ENCODE data around the gene GSTK1. TPM values are rescaled to one million over a fixed set of nuclear protein-coding genes. Genes with fewer than 3 reads are reported as not detected.

GSTK1 gene
- total and polyA plus RNA-seq, 4 donors = 98.9 to 253 (median 187) TPM

- Histone ChIP-seq H3K9me3 (ENCODE audit: control insufficient read depth in 4 of 4, low read length in 3 of 4) (no peaks in the 10 kb centered on the region), H3K4me3 (ENCODE audit: low read depth in 1 of 3, low read length in 3 of 3) (no peak overlapping the region), H3K27me3 (ENCODE audit: control insufficient read depth in 4 of 4, insufficient read depth in 4 of 4, low read length in 3 of 4) (no peaks in the 10 kb centered on the region), H3K4me1 (ENCODE audit: control insufficient read depth in 4 of 4, insufficient read depth in 4 of 4, low read length in 3 of 4) (no peaks in the 10 kb centered on the region), H3K27ac (ENCODE audit: low read depth in 1 of 2, low read length in 2 of 2) (no peak overlapping the region), H3K36me3 (ENCODE audit: control insufficient read depth in 4 of 4, insufficient read depth in 3 of 4, low read depth in 1 of 4, low read length in 3 of 4) (no peaks in the 10 kb centered on the region), H3K9ac (ENCODE audit: low read depth in 1 of 2, low read length in 2 of 2) (no peak overlapping the region)
- DNase-seq (ENCODE audit: low spot score) = no peak
- WGBS = 66% methylated on average over 9 of the region's 9 CpGs
- TF ChIP-seq NR2F2 (IDR thresholded peaks at IDR 0.05) (no peak), HNF4G (IDR thresholded peaks at IDR 0.05) (no peak), RXRA (IDR thresholded peaks at IDR 0.05) (no peak), JUND (IDR thresholded peaks at IDR 0.05) (no peak), HNF4A (conservative IDR thresholded peaks at IDR 0.05) (no peak), FOXA1 (IDR thresholded peaks at IDR 0.05) (no peak), YY1 (IDR thresholded peaks at IDR 0.05) (no peak), FOXA2 (IDR thresholded peaks at IDR 0.05) (no peak), EGR1 (IDR thresholded peaks at IDR 0.05; ENCODE audit: low read depth in 2 of 2) (no peak)
- TF ChIP-seq, protein P1, sequence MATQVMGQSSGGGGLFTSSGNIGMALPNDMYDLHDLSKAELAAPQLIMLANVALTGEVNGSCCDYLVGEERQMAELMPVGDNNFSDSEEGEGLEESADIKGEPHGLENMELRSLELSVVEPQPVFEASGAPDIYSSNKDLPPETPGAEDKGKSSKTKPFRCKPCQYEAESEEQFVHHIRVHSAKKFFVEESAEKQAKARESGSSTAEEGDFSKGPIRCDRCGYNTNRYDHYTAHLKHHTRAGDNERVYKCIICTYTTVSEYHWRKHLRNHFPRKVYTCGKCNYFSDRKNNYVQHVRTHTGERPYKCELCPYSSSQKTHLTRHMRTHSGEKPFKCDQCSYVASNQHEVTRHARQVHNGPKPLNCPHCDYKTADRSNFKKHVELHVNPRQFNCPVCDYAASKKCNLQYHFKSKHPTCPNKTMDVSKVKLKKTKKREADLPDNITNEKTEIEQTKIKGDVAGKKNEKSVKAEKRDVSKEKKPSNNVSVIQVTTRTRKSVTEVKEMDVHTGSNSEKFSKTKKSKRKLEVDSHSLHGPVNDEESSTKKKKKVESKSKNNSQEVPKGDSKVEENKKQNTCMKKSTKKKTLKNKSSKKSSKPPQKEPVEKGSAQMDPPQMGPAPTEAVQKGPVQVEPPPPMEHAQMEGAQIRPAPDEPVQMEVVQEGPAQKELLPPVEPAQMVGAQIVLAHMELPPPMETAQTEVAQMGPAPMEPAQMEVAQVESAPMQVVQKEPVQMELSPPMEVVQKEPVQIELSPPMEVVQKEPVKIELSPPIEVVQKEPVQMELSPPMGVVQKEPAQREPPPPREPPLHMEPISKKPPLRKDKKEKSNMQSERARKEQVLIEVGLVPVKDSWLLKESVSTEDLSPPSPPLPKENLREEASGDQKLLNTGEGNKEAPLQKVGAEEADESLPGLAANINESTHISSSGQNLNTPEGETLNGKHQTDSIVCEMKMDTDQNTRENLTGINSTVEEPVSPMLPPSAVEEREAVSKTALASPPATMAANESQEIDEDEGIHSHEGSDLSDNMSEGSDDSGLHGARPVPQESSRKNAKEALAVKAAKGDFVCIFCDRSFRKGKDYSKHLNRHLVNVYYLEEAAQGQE (IDR thresholded peaks at IDR 0.05) = no peak
- TF ChIP-seq, protein P2, sequence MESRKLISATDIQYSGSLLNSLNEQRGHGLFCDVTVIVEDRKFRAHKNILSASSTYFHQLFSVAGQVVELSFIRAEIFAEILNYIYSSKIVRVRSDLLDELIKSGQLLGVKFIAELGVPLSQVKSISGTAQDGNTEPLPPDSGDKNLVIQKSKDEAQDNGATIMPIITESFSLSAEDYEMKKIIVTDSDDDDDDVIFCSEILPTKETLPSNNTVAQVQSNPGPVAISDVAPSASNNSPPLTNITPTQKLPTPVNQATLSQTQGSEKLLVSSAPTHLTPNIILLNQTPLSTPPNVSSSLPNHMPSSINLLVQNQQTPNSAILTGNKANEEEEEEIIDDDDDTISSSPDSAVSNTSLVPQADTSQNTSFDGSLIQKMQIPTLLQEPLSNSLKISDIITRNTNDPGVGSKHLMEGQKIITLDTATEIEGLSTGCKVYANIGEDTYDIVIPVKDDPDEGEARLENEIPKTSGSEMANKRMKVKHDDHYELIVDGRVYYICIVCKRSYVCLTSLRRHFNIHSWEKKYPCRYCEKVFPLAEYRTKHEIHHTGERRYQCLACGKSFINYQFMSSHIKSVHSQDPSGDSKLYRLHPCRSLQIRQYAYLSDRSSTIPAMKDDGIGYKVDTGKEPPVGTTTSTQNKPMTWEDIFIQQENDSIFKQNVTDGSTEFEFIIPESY (IDR thresholded peaks at IDR 0.05) = no peak
Observed at GRCh38 chr7:143229054-143229790, 34.0 kb upstream of the GSTK1 start.

GRCh38 chr7:143230602-143231457 lies 32.4 kb upstream of the GSTK1 start:
- TF ChIP-seq, protein P1 (IDR thresholded peaks at IDR 0.05) = no peak
- TF ChIP-seq, protein P2 (IDR thresholded peaks at IDR 0.05) = no peak
- TF ChIP-seq HNF4G (IDR thresholded peaks at IDR 0.05) (no peak), RAD21 (IDR thresholded peaks at IDR 0.05) (no peak), YY1 (IDR thresholded peaks at IDR 0.05) (no peak), TAF1 (conservative IDR thresholded peaks at IDR 0.05) (no peak), EGR1 (IDR thresholded peaks at IDR 0.05; ENCODE audit: low read depth in 2 of 2) (no peak), GABPA (IDR thresholded peaks at IDR 0.05 in 1 of 2, conservative IDR thresholded peaks at IDR 0.05 in 1 of 2) (no peak), HNF4A (conservative IDR thresholded peaks at IDR 0.05) (no peak), FOXA2 (IDR thresholded peaks at IDR 0.05) (no peak), FOXA1 (IDR thresholded peaks at IDR 0.05) (no peak)
- TF ChIP-seq, protein P3, sequence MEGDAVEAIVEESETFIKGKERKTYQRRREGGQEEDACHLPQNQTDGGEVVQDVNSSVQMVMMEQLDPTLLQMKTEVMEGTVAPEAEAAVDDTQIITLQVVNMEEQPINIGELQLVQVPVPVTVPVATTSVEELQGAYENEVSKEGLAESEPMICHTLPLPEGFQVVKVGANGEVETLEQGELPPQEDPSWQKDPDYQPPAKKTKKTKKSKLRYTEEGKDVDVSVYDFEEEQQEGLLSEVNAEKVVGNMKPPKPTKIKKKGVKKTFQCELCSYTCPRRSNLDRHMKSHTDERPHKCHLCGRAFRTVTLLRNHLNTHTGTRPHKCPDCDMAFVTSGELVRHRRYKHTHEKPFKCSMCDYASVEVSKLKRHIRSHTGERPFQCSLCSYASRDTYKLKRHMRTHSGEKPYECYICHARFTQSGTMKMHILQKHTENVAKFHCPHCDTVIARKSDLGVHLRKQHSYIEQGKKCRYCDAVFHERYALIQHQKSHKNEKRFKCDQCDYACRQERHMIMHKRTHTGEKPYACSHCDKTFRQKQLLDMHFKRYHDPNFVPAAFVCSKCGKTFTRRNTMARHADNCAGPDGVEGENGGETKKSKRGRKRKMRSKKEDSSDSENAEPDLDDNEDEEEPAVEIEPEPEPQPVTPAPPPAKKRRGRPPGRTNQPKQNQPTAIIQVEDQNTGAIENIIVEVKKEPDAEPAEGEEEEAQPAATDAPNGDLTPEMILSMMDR (IDR thresholded peaks at IDR 0.05; ENCODE audit: low read depth, low read length, missing input control) = no peak
- Histone ChIP-seq H3K36me3 (ENCODE audit: control insufficient read depth in 4 of 4, insufficient read depth in 3 of 4, low read depth in 1 of 4, low read length in 3 of 4) (no peaks in the 10 kb centered on the region), H3K27me3 (ENCODE audit: control insufficient read depth in 4 of 4, insufficient read depth in 4 of 4, low read length in 3 of 4) (no peaks in the 10 kb centered on the region), H3K9me3 (ENCODE audit: control insufficient read depth in 4 of 4, low read length in 3 of 4) (no peaks in the 10 kb centered on the region), H3K9ac (ENCODE audit: low read depth in 1 of 2, low read length in 2 of 2) (no peak overlapping the region), H3K4me3 (ENCODE audit: low read depth in 1 of 3, low read length in 3 of 3) (no peak overlapping the region), H3K27ac (ENCODE audit: low read depth in 1 of 2, low read length in 2 of 2) (no peak overlapping the region), H3K4me1 (ENCODE audit: control insufficient read depth in 4 of 4, insufficient read depth in 4 of 4, low read length in 3 of 4) (no peaks in the 10 kb centered on the region)
- 93% methylated on average over 2 of the region's 2 CpGs for WGBS
- DNase-seq (ENCODE audit: low spot score) = no peak
